ENCODE data around the gene DNAH11.

DNA sequence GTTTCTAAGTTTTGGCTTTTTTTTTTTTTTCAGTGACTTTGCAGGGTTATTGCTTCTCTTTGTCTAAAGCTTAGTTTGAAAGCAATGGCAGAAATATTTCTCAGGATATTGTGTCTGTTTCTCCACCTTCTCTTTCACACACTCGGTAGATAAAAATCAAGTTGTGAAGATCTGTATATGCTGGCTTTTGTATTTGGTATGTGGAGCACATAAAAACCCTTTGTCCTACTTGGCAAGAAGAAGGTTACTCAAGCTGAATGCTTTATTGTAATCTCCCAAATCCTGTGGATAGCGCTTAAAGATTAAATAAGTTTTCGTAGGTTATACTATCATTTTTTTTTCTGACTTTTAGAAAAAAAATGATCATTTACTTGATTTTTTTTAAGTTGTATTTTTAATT, 230.5 kb downstream of the DNAH11 start:
- TF ChIP-seq CTCF (IDR thresholded peaks at IDR 0.05; ENCODE audit: insufficient read depth, low read length) (no peak), SPI1 (IDR thresholded peaks at IDR 0.05; ENCODE audit: borderline replicate concordance, low read depth) (no peak), GABPA (IDR thresholded peaks at IDR 0.05; ENCODE audit: low read depth) (no peak)
